ENCODE measurements around the gene ANKFN1. TPM values are rescaled to one million over a fixed set of nuclear protein-coding genes. Genes with fewer than 3 reads are reported as not detected.

ANKFN1 gene
- total and polyA plus RNA-seq, 2 of the 13 experiments (the other 11 are each of a cell fraction or from before 2014, with no cell fraction given), result not detected

- Histone ChIP-seq H3K27ac (ENCODE audit: extremely low read length, insufficient read depth, low read length) (no peak overlapping the region), H3K4me1 (ENCODE audit: insufficient read depth, low read length) (no peaks in the 10 kb centered on the region), H3K4me2 (ENCODE audit: low read depth, low read length) (no peak overlapping the region), H2AFZ (ENCODE audit: low read length) (no peak overlapping the region), H3K79me2 (ENCODE audit: insufficient read depth, low read length) (no peaks in the 10 kb centered on the region), H3K4me3 (replicated peaks in 1 of 3; ENCODE audit: insufficient read depth in 1 of 3, low read depth in 2 of 3, low read length in 3 of 3) (no peak overlapping the region), H3K36me3 (replicated peaks in 1 of 2; ENCODE audit: control insufficient read depth in 1 of 2, insufficient read depth in 2 of 2, low read length in 2 of 2) (no peaks in the 10 kb centered on the region), H3K27me3 (ENCODE audit: control insufficient read depth in 1 of 2, insufficient read depth in 2 of 2, low read length in 2 of 2) (0 out of 5 replicates have a peak, but pooled peaks cover 0 to 7% of the 10 kb centered on the region in 2 experiments), H4K20me1 (ENCODE audit: insufficient read depth, low read length) (no peaks in the 10 kb centered on the region), H3K9me3 (ENCODE audit: low read length) (no peaks in the 10 kb centered on the region), H3K9ac (ENCODE audit: insufficient read depth, low read depth, low read length) (no peak overlapping the region)
- no peak for ATAC-seq
- CTCF ChIA-PET (ENCODE audit: low intra/inter-chr PET ratio, low total read pairs), result no interaction called here
- no peak for FAIRE-seq
- intact Hi-C loops (cut with micrococcal nuclease; ENCODE audit: unreplicated experiment) (no loop called here), in situ Hi-C loops (cut with HindIII; ENCODE audit: extremely low pct_ligation_motif_present, low pct_unique_long_range_greater_than_20kb) (no loop called here)
- 14% methylated on average over 10 of the region's 10 CpGs for WGBS (ENCODE audit: low lambda C conversion rate)
- no TSS peak for BruUV-seq (replicated peaks)
- POLR2A ChIA-PET, result no interaction called here
- TF ChIP-seq ZNF891 (CRISPR knock-in tag; IDR thresholded peaks at IDR 0.05), result no peak
- no peak for TF ChIP-seq GABPB1 (CRISPR knock-in tag; IDR thresholded peaks at IDR 0.05)
- no peak for TF ChIP-seq TARDBP (CRISPR knock-in tag; IDR thresholded peaks at IDR 0.05)
- no peak for TF ChIP-seq NONO (IDR thresholded peaks at IDR 0.05)
- TF ChIP-seq NONO (CRISPR knock-in tag; conservative IDR thresholded peaks at IDR 0.05), result no peak
- TF ChIP-seq MBNL3 (CRISPR knock-in tag; conservative IDR thresholded peaks at IDR 0.05), result no peak
- TF ChIP-seq GFI1 (CRISPR knock-in tag; IDR thresholded peaks at IDR 0.05; ENCODE audit: borderline replicate concordance), result no peak
- no peak for TF ChIP-seq ETS1 (CRISPR knock-in tag; IDR thresholded peaks at IDR 0.05)
- TF ChIP-seq ZNF670 (CRISPR knock-in tag; IDR thresholded peaks at IDR 0.05; ENCODE audit: borderline replicate concordance), result no peak
- no peak for TF ChIP-seq SATB2 (CRISPR knock-in tag; IDR thresholded peaks at IDR 0.05)
- no peak for TF ChIP-seq BRCA1 (CRISPR knock-in tag; IDR thresholded peaks at IDR 0.05)
- TF ChIP-seq ZBTB10 (CRISPR knock-in tag; IDR thresholded peaks at IDR 0.05; ENCODE audit: borderline replicate concordance), result no peak
- no peak for DNase-seq (ENCODE audit: low spot score)
Measured at GRCh38 chr17:56434610-56435009, 281.3 kb downstream of the ANKFN1 start.

All from HepG2 (cell line).